Left ventricle myocardium superior (tissue), 1 donor: ENCODE data around the gene DLX5. TPM values are rescaled to one million over a fixed set of nuclear protein-coding genes. Genes with fewer than 3 reads are reported as not detected.

Source experiments
- total RNA-seq: library from RNA; stranded (reverse); fragmentation: NEBNext Ultra II Directional; extraction: Animal tissue kit (Norgen Biotek cat#: 25700); gene quantifications from one replicate; pipeline ENCODE4 v1.2.1, GENCODE V29; 2021
- donor health status: DM: no; HTN: yes; CAD: no; lungs with severe emphysema.

Gene DLX5
- total RNA-seq, 1 donor from 2014 or later, result not detected

Other genes starting within 250 kb of the DLX5 start
- not detected for gene DLX6, start 19.3 kb downstream of the DLX5 start, total RNA-seq
- 20.3 TPM for gene SDHAF3, start 92.9 kb upstream of the DLX5 start, total RNA-seq